H4 (cell line): ENCODE data around the gene PYGO2. TPM values are rescaled to one million over a fixed set of nuclear protein-coding genes. Genes with fewer than 3 reads are reported as not detected.
"Not testable (repeated sequence)": the region's sequence is repeated elsewhere in the genome, so short reads cannot be mapped to it uniquely, and the experiment has no call there.

ENCODE experiments used
- DNase-seq: peaks from one replicate; pipeline ENCODE4 v3.0.0-alpha.2; 2015; ENCODE audit warnings: low spot score
- total RNA-seq: library from RNA; depleted of rRNA; stranded (reverse); fragments of >200 nt; shearing (Covaris generic); gene quantifications from 2 replicates; pipeline ENCODE4 v1.2.3, GENCODE V29; 2014

The PYGO2 gene
- total RNA-seq, 1 experiment from 2014 or later, result 18.0 TPM

DNA sequence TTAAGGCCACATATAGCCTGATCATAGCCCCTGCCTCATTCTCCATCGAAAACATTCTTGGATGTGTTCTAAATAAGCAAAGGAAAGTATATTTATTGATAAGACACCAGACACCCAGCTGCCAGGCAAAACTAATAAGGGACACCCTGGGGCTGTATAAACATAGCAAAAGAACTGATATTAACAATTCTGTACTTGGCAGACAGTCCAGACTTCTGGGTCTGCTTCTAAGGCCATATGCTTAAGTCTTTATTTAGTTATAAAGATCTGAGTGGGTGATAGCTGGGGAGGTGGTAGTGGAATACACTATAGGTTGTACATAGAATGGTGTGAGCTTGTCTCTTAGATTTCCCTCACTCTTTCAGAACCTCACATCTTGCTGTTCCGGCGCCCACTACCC lies 16.8 kb upstream of the PYGO2 start:
- DNase-seq, result no peak

DNA sequence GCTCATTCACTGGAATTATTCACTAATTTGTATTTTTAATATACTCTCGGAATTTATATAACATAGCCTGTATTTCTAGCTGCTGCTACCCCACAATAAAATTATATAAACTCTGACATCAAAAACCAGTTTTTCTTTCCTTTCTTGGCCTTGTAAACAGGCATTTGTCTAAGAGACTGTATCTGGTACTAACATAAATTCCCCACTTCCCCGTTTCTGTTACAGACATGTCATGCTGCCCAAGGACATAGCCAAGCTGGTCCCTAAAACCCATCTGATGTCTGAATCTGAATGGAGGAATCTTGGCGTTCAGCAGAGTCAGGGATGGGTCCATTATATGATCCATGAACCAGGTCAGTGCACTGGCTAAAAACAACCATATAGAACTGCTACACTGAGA lies 16.2 kb upstream of the PYGO2 start:
- not testable (repeated sequence) for DNase-seq

DNA sequence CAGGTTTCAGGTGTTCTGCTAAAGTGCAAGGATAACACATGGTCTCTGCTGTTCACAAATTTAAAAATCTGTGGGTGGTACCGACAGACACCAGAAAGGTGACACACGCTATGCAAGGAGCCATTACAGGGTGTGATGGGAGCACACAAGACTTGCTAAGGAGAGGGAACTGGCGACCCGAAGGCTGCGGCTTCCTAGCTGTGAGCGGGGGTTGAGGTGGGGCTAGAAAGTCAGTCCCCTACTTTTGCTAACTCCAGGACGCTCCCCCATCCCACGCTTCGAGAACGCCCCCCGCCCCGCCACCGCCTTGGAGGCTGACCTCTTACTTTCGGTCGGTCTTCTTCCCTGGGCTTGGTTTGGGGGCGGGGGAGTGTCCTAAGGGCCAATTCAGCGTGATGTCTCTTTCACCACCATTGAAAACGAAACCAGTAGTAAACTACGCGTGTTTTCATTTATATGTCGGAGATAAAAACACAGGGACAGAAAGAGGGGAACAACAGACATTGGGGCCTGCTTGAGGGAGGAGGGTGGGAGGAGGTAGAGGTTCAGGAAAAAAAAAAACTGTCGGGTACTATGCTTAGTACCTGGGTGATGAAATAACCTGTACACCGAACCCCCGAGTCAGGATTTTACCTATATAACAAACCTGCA lies 14.0 kb upstream of the PYGO2 start:
- no peak for DNase-seq

DNA sequence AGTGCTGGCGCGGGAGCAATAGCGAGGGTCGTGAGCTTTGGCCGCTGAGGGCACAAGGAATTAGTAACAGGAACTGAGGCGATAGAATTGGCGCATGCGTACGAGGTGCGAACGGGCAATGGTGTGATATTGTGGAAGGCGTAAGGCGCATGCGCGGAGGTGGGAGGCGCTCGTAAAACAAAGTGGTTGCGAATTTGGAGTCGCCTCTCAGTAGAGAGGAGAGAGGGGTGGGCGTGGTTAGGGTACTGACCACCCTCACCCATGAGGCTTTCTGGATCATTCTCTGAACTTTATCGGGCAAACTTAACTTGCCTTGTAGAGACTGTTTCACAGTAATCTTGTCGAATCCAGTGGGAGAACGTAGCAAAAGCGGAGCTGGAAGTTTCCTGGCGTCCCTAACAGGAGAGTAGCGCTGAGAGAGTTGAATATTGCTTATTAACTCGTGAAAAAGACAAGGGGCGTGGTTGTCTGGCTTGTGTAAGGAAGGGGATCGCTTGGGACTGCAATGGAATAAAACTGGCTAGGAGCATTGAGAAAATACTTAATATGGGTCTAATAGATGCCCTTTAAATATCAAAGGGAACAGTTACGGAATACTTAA lies 13.3 kb upstream of the PYGO2 start:
- DNase-seq, result peak; percentile 97

DNA sequence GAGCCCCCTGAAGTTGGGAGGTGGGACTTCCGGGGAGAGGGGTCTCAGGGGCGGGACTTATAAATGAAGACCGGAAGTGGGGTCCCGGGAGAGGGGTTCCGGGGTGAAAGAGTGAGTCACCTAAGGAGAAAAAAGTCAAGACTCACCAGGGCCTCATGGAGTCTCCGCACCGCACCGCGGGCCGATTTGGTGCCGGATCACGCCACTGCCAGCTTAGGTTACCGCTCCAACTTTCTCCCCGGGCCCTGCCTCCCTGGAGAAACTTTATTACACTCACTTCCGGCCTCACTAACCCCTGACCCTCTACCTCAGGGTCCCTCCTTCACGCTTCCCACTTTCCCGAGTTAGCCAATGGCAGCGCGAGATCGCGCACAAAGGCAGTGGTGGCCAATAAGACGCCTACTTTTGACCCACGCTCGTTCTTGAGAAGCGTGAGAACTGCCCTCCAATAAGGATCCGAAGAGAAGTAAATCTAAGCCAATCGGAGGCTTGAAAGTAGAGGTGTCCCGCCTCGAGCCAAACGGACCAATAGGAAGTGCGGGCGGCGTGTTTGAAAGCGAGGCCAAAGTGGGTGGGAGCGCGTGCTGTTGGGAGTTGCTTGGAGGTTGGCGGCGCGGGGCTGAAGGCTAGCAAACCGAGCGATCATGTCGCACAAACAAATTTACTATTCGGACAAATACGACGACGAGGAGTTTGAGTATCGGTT lies 12.7 kb upstream of the PYGO2 start, which contains the start of gene CKS1B:
CKS1B (plus strand) TSS at position 580 of the 706 bp plus-strand sequence; CDS start at position 645, 65 bp downstream.
- peak; percentile 100 for DNase-seq

DNA sequence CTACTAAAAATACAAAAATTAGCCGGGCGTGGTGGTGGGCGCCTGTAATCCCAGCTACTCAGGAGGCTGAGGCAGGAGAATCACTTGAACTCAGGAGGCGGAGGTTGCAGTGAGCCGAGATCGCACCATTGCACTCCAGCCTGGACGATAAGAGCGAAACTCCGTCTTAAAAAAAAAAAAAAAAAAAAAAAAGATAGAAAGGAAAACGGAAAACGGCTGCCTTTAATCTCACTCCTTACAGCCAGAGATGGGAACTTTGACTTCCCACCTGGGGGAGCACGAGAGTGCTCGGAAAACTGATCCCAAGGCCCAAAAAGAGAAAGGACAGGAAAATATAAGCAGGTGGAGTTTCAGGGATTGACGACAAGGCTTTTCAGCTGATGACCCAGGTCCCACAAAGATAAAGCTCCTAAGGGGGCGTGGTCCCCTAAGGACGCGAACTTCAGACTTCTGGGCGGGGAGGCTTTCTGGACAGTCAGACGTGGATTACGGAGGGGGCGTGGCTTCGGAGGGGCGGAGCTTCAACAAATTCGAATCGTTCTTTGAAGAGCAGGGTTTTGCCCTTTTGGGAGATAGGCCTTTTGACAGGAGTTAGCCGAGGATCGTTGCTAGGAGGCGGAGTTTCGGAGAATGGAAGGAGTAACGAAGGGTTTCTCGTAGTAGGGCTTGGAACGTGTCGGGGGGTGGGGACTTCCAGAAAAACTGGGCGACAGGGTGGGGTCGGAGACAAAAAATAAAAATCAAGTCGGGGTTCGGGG lies 11.9 kb upstream of the PYGO2 start:
- DNase-seq, result peak; percentile 98

DNA sequence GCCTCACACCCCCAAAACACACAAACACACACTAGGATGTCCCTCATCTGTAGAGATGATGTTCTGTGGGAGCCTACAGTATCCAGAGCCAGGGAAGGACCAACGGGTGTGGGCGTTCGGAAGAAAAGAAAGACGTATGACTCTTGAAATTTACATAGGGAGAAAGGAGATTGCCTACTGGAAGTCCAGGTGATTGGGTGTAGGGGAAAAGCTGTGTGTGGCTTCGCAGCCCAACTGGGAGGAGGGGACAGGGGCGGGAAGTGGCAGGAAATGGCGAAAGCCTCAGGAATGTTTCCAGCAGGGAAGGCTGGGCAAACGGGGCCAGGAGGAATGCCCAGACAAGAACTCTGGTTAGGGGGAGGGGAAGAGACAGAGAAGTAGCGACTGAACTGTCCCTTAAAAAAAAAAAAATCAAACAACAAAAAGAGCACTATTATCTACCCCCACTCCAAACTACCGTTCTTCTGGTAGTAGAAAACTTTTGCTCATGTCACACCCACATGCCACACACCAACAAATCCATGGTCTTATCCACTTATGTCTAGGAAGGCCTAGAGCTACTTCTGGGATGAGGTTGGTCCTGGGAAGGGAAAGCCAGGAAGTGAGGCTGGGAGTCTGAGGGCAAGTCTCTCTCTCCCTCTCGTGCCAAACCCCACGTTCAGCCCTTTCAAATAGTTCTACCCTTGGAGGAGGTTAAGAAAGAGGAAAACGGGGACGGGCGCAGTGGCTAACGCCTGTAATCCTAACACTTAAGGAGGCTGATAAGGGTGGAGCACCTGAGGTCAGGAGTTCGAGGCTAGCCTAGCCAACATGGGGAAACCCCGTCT lies 11.1 kb upstream of the PYGO2 start:
- peak; percentile 98 for DNase-seq

DNA sequence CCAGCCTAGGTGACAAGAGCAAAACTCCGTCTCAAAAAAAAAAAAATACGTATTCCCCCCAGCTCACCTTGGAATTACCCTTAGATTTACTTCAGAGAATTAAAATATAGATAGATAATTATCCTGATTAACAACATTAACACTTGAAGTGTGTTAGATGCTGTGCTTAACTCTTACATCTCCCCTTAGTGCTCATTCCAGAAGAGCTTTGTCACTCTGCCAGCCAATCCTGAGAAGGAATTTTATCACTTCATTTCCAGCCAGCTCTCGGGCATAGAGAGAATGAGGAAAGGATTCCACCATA lies 10.6 kb upstream of the PYGO2 start:
- DNase-seq, result no peak

DNA sequence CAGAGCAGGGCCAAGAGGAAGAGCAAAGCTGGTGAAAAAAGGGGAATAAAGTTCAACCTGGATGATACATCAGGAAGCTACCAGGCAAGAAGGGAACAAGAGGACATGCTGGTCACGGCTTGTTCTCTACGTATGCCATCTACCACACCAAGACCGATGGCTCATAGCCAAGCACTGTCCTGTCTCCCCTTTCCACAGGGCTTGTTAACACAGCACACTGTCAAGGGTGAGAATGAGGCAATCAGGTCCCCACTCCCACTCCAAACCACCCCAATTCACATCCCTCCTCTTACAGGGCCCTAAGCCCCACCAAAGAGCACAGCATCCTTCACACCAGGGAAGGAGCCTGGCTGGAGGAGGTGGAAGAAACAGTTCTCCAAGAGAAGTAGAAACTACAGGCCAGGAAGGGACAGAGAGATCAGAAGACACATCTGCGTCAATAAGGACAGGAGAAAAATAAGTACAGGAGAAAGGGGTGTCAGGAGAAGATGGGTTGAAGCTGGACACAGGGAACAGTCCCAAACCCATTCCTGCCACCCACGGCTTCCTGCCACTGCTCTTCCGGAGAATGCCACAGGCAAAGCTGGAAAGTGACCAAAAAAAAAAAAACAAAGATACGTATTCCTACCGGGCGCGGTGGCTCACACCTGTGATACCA lies 9.9 kb upstream of the PYGO2 start:
- DNase-seq, result peak; percentile 46

DNA sequence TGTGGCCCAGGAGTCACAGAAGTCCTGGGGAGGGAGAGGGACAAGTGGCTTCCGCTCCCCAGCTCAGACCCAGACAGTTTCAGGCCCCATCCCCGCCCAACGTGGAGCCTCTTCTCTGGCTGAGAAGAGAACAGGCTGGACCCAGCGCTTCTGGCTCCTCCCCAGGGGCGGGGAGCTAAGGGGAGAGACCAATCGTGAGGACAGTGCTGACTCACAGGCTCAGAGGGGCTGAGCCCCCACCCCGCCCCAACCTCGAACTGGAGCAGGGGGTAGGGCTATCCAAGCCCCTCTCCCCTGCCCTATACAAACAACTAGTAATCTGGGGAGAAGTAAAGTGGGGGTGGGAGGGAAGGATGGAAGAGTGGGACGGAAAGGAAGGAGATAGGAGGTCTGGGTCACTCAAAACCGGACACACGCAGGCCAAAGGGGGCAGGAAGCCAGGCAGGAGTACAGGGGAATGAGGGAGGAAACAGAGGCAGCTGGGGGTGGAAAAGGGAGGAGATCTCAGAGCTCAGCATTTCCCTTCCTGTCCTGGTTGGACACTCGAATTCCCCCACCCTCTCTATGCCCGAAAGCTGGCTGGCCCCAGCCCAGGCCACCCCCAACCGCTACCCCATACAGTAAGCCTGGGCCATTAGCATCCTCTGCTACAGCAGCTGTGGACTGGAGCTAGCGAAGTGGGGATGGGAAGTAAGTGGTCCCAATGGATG lies 9.2 kb upstream of the PYGO2 start, which contains the start of gene SHC1:
SHC1 (minus strand) TSS at position 117 of the 710 bp plus-strand sequence. CDS start 221 bp downstream, outside the sequence.
- peak; percentile 94 for DNase-seq

DNA sequence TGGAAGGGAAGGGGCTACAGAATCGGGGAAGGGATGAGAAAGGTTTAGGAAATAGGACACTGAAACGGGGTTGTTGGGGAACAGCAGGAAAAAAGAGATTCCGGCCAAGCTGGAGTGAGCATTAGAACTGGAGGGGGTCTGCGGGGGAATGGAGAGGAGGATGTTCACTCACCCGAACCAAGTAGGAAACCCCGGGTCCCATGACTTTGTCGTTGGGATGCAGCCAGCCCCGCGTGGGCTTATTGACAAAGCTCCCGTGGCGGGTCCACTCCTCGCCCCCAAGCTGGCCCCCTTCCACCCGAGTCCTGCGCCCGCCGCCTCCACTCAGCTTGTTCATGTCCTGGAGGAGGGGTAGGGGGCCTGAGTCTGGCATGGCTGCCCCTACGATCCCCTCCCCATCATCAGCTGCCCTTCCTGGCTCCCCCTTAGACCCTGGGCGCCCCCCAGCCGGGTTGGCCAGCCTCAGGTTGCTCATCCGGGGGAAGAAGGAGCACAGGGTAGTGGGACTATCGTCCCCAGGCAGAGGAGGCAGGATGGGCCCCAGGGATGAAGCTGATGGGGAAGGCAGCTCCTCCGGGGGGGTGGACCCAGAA lies 8.4 kb upstream of the PYGO2 start:
- no peak for DNase-seq

DNA sequence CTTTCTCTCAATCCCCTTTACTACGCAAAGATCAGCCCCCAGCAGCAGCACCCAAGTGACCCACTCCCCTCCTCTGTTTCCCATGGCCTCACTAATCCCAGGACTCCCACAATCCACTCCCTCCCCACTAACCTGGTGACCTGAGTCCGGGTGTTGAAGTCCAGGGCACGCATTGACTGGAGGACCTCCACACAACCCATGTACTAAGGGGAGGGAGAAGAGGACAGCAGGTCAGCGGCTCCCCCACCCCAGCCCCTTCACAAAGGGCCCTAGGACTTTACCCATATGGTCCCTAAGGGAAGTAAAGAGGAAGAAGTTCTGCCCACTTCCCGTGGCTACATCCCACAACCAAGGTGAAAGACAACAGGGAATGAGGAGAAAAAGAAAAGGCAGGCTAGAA lies 7.7 kb upstream of the PYGO2 start:
- no peak for DNase-seq

DNA sequence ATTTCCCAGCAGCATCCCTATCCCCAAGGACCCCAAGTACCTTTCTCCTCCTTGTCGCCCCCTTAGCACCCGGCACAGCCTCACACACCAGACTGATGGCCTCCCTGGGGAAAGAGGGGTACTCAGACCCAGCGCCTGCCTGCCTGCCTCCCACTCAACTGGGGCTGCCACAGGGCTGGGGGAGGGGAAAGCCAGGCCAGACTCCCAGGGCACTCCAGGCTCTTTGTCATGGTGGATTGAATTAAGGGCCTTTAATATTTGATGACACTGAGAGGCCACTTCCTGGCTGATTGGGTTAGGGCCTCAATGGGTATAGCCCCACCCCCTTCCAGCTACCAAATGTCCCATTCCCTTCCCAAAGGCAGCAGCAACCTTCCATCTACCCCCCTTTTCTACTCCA lies 7.1 kb upstream of the PYGO2 start:
- DNase-seq, result no peak

DNA sequence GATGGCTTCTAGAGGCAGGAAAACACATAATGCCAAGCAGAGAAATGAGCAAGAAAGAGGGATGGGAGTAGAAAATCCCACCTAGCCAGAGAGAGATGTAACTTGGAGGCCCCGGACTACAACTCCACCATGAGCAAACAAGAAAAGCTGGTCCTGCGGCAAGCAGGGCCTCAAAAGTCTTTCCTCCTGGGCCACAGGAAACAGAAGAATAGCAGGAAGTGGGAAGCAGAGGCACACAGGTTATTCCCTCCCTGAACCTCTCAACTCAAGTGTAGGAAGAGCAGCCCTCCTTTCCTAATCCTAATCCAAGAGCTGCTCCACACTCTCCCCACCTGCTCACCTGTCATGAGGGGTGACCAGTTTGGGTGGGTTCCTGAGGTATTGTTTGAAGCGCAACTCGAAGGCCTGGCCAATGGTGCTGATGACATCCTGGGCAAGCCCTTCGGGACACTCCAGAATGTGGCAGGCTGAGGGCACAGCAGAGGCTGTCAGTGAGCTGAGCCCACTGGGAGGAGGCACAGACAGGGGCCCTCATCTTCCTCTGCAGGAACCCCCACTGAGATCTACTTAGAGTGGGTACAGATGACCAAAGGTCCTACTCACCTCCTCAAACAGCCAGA lies 5.9 kb upstream of the PYGO2 start:
- no peak for DNase-seq

DNA sequence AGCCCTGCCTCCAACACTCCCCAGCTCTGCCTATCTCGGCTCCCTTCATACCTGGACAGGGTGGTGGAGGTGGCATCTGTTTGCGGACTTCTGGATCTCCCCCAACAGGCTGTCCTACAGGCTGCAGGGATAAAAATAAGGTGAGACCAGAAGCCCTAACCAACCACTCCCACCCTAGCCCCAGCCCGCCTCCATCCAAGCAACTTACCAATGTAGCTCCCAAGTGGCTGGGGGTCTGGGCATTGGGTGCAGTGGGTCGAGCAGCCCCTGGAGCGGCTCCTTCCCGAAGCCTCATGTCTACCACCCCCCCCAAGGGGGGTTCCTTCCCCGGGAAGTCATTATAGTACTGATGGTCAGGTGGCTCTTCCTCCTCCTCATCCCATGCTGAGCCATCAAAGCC lies 4.5 kb upstream of the PYGO2 start:
- DNase-seq, result no peak

DNA sequence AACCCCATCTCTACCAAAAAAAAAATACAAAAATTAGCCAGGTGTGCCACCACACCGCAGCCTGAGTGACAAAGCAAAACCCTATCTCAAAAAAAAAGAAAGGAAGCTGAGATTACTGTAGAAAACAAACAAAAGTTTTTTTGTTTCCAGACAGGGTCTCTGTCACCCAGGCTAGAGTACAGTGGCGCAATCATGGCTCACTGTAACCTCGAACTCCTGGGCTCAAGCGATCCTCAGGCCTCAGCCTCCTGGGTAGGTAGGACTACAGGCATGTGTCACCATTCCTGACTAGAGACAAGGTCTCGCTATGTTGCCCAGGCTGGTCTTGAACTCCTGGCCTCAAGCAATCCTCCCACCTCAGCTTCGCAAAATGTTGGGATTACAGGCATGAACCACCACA lies 2.8 kb upstream of the PYGO2 start:
- DNase-seq, result no peak

DNA sequence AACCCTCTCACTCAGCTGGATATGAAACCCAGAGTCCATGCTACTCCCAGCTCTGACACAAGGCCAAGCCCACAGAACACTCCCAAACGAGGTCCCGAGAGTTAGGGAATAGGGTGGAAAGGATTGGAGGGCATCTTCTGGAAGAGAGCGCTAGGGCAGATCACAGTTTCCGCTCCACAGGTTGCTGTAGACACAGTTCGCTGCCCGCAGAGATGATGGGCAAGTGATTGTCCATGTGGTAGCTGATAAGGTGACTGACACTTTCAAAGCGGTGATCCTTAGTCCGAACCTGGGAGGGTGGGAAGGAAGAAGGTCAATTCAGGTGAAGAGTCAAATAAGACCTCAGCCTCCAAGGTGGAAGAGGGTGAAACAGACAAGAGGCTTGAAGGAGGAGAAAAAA lies 2.1 kb upstream of the PYGO2 start:
- no peak for DNase-seq

DNA sequence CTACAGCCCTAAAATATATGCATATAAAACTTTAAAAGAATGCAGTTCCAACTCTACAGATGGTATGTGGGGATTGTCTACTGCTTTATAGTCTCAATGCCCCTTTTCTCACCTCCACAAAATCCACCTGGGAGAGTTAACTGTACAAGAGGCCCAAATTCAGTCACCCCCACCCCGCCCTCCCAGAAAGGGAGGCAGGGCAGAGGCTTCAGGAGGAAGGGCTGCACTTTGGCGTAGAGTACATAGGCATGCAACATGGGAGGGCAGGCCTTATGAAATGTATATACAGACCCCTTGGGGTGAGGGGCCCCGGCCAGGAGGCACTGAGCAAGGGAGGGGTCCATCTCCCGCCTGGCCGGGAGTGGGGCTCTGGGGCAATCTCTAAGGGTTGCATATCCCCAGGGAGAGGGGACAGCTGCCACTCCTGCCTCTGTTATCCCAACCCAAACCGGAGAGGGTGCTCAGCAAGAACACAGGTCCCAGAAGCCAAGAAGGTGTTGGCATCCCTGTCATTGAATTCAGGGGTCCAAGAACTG lies 1.3 kb upstream of the PYGO2 start:
- no peak for DNase-seq

DNA sequence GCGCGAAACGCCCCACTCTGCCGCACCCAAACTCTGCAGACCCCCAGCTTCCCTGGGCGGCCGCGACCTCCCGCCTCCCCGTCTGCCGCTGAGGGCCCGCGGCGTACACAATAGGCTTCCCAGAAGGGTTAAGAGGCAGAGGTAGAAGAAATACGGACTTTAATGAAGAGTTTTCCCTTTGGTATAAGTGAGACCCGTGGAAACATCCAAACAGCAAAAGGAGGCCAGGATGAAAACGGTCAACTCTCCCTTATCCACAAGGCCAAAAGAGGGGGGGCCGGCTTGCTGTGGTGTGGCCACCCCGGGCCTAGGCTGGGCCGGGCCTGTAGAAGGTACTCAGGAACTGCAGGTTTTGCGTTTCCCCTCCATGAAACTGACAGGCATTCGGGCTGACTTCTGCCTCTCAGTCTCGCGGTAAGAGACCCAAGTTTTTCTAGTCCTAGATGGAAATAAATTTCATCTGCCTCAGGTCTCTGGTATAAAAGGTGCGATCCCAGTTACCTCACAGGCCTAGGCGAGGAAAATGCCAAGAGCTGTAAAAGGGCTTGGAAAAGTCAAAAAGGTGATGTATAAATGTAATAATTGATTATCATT lies 671 bp upstream of the PYGO2 start:
- DNase-seq, result no peak
